ENCODE results near the gene PLEKHD1.
"Not testable (repeated sequence)": the region's sequence is repeated elsewhere in the genome, so short reads cannot be mapped to it uniquely, and the experiment has no call there.

The PLEKHD1 gene

GRCh38 chr14:69471916-69472315 is 12.6 kb upstream of the PLEKHD1 start:
- H3K27ac ChIP-seq, result no peak overlapping the region
- no peak overlapping the region for H3K4me3 ChIP-seq
- DNase-seq (ENCODE audit: low spot score), result no peak
- TF ChIP-seq CTCF (IDR thresholded peaks at IDR 0.05), result no peak

DNA sequence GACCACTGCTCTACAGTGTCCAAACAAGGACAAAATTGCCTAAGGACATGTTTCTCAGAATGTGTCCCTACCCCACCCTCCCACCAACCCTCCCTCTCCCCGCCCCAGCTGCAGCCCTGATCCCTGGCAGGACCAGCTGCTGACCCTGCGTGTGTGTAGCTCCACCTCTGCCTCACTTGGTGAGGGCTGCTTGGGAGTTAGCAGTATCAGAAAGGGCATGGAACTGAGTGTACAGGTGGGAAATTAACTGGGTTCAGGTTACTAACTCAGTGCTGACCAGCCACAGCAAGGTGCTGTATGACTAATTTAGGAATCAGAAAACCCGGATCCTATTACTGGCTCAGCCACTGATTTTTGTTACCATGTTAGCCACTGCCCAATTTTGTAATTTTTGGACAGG is 11.3 kb upstream of the PLEKHD1 start:
- no peak overlapping the region for H3K4me3 ChIP-seq
- no peak for TF ChIP-seq CTCF (IDR thresholded peaks at IDR 0.05)
- no peak for DNase-seq (ENCODE audit: low spot score)
- H3K27ac ChIP-seq, result no peak overlapping the region

- no peak overlapping the region for H3K27ac ChIP-seq
- no peak for DNase-seq (ENCODE audit: low spot score)
Measured at GRCh38 chr14:69473946-69474345, 10.6 kb upstream of the PLEKHD1 start.

DNA sequence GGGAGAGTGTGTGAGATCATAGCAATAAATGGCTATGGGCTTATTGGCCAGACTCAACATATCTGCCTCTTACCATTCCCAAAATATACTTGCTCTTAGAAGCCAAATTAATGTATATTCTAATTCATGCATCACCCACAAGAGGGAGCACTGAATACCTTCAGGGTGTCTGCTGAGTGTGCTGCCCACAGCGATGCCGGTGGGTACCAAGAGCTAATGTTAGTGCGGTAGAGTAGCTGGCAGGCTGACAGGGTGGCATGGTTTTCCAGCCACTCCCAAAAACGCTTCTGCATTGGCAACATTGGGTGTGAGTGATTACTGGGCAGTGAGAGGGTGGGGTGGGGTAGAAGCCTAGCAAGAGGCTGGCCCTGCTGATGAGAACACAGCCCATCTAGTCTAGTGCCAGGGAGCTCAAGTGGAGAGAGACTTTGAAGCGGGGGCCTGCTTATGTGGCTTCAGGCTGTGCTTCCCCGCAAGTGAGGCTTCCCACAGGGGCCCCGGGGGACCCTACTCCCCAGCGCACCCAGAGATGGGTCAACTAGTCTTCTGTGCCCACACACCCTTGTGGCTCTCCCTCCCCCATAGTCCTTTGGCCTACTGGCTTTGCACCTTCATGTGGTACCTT is 9.2 kb upstream of the PLEKHD1 start:
- H3K27ac ChIP-seq, result no peak overlapping the region
- no peak overlapping the region for H3K4me3 ChIP-seq
- DNase-seq (ENCODE audit: low spot score), result no peak
- no peak for TF ChIP-seq CTCF (IDR thresholded peaks at IDR 0.05)

More at GRCh38 chr14:69473946-69474345, 10.6 kb upstream of the PLEKHD1 start:
- no peak overlapping the region for H3K4me3 ChIP-seq
- TF ChIP-seq CTCF (IDR thresholded peaks at IDR 0.05), result no peak

- not testable (repeated sequence) for H3K4me3 ChIP-seq; DNase-seq (ENCODE audit: low spot score); H3K27ac ChIP-seq
Measured at GRCh38 chr14:69476824-69477450, 7.6 kb upstream of the PLEKHD1 start.

- DNase-seq (ENCODE audit: low spot score); H3K27ac ChIP-seq; H3K4me3 ChIP-seq: not testable (repeated sequence)
Measured at GRCh38 chr14:69478055-69478454, 6.5 kb upstream of the PLEKHD1 start.

DNA sequence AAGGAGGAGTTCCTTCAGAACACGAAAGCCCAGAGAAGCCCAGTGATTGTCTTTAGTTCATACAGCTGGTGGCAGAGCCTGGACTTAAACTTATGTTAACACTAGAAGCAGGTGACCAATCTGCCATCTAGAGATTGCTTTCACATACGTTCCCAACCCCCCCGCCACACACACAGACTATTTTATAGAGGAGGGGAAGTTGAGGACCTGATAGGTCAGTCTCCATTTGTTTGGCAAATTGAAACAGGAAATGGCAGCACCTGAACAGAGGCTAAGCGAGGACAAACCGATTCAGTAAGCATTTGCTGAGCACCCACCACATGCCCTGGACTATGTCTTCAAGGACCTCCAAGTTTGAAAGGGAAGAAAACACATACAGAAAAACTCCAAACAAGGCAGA is 4.8 kb upstream of the PLEKHD1 start:
- DNase-seq (ENCODE audit: low spot score), result no peak
- H3K4me3 ChIP-seq, result no peak overlapping the region
- no peak overlapping the region for H3K27ac ChIP-seq
- TF ChIP-seq CTCF (IDR thresholded peaks at IDR 0.05), result no peak

DNA sequence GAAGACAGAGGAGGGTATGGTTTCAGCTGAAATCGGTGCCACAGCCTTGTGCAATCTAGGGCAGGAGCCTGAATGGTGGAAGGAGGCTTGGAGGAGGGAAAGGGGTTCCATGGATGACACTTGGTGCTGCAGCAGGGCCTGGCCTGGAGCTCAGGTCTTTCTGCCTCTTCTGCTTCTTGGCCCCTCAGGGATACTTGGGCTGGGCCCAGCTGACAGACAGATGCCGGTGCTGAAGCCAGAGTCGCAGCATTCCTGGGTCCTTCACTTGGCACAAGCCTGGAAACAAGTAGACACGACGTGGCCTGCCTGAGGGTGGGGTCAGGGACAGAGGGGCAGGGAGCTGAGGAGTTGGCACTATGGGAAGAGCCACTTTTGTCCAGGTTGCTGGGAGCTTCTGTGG is 4.4 kb upstream of the PLEKHD1 start:
- Histone ChIP-seq H3K4me3 (no peak overlapping the region), H3K27ac (no peak overlapping the region)
- no peak for DNase-seq (ENCODE audit: low spot score)
- TF ChIP-seq CTCF (IDR thresholded peaks at IDR 0.05), result no peak

Data from coronary artery (tissue), 2 donors.